CD4-positive, alpha-beta T cell treated with Interleukin-6 for 4 hours (primary cell): ENCODE data around the gene CYP46A1.

ENCODE experiments used
- DNase-seq: peaks from one replicate; pipeline ENCODE4 v3.0.0-alpha.2; 2020; ENCODE audit warnings: mixed read lengths

Gene CYP46A1

DNA sequence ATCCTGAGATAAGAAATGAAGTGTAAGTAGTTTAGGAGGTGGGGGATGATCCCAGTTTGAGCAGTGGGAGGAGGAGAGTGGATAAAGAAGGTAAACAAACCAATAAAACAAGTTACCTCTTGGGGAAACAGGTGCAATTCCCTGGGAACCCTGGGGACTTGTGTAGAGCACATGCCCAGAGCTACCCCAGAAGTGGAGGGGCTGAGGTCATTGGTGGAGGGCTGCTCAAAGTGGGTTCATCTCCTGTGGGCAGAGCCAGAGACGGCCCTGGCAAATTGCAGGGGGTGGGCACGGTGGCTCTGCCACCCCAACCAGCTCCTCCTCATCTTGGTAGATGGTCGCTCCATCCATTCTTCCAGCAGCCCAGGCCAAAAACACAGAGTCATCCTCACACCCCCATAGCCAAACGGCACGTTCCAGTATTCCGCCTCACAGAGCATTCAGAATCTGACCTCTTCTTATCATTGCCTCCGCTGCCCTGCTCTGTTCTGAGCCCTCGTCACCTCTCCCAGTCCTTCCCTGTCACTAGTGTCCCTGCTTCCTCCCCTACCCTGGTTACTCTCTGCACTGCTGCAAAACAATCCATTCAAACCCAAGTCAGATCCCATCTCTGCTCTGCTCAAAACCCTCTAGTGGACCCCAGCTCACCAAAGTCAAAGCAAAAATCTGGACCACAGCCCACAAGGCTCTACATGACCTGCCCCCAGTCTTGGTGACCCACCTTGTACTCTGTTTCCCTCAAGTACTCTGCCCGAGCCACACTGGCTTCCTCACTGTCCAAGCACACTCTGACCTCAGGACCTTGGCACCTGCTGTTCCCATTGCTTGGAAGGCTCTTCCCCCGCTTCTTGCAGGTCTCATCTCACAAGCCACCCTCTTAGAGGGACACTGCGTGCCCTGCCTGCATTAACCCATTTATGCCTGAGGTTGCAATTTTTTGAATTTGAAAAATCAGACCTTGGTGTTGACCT lies 5.5 kb downstream of the CYP46A1 start:
- DNase-seq: no peak

DNA sequence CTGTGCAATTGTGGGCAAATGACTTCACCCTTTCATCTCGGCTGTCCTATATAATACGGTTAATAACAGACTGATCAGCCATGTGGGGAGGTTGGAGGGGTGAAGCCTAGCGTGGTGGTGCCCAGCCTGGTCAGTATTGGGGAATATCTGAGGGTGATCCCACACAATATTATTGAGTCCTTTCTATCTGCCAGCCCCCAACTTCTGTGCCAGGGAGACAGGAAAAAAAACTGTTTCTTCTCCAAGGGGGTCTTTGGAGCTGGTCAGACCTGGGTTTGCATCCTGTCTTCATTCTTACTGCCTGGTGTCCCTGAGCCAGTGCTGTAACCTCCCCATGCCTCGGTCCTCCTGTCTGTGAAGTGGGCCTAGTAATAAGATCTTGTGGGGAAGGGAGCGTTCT lies 6.5 kb downstream of the CYP46A1 start:
- no peak for DNase-seq

DNA sequence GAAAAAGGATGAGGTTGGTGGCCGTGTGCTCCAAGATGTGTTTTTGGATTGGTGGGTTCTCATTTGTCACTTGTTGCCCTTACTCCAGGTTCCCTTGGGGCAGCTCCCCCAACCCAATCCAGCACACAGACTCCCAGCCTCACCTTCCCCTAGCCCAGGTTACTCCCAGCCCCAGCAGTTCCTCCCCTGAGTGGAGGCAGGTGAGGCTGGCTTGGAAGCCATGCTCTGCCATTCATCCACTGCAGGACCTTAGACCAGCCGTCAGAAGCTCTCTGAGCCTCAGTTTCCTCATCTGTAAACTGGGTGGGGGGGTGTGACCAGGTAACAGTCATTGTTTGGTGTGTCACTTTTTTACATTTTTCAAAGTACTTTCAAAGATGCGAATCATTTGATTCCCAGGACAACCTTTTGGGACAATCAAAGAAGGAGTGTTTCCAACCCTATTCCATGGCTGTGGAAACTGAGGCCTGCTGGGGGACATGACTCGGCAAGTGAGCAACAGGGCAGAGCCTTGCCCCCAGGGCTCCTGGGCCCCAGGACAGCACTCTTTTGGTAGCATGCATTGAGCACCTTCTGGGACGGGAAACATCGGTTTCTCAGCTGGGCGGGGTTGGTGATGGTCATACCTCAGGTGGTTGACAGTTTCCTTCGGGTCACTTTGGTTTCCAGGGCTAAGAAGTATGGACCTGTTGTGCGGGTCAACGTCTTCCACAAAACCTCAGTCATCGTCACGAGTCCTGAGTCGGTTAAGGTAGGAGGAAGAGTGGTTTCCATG lies 7.2 kb downstream of the CYP46A1 start:
- no peak for DNase-seq

DNA sequence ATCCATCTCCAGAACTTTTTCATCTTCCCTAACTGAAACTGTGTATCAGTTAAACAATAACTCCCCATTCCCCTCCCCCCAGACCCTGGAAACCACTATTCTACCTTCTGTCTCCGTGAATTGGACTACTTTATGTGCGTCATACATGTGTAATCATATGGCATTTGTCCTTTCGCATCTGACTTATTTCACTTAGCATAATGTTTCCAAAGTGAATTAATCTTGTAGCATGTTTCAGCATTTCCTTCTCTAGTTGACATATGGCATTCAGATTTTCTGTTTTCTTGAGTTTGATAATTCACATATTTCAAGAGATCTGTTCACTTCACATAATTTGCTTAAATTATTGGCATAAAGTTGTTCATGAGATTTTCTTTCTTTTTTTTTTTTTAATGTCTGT lies 9.8 kb downstream of the CYP46A1 start:
- no peak for DNase-seq

DNA sequence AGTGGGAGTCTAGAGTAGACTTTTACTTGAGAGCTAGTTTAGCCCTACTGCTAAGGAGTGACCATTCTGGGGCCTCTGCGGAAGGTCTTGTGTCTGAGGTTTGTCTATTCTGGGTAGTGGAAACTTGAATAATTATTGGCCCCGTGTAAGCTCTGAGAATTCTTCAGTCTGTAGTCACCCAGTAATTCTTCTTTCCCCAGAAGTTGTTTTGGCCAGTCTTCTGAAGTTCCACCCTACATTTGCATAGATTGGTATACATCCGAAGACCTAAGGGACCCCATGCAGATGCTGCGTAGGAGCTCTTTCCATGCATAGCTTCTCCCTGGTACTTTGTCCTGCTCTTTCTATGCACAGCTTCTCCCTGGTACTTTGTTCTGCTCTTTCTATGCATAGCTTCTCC lies 12.8 kb downstream of the CYP46A1 start:
- DNase-seq: no peak

DNA sequence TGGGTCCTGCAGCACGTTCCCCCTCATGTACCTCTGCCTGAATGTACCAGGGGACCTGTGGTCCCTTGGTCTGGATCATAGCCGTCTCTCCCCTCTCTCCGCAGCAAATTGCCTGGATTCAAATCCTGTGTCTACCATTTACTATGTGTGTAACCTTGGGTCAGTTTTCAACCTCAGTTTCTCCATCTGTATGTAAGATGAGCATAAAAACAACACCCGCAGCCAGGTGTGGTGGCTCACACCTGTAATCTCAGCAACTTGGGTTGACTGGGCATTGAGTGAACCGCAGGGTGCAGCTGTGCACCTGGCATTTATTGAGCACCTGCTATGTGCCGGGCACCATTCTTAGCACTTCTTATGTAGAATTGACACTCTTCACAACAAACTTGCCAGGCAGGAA lies 14.1 kb downstream of the CYP46A1 start:
- no peak for DNase-seq

DNA sequence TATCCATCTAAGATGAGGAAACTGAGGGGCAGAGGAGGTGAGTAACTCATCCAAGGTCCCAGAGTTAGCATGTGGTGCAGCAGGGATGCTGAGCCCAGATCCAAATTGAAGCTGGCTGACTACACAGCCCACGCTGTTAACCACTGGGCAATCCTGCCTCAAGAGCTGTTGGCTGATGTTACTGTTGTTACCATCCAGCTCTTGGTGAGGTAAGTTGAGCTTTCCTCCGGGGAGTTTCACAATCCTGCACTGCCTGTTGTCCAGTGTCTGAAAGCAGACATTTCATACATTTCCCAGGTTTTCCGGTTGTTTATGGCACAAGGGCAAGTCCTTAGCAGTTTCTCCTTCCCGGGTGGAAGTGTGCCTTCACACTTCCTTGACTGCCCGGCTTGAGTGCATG lies 14.5 kb downstream of the CYP46A1 start:
- DNase-seq: no peak

DNA sequence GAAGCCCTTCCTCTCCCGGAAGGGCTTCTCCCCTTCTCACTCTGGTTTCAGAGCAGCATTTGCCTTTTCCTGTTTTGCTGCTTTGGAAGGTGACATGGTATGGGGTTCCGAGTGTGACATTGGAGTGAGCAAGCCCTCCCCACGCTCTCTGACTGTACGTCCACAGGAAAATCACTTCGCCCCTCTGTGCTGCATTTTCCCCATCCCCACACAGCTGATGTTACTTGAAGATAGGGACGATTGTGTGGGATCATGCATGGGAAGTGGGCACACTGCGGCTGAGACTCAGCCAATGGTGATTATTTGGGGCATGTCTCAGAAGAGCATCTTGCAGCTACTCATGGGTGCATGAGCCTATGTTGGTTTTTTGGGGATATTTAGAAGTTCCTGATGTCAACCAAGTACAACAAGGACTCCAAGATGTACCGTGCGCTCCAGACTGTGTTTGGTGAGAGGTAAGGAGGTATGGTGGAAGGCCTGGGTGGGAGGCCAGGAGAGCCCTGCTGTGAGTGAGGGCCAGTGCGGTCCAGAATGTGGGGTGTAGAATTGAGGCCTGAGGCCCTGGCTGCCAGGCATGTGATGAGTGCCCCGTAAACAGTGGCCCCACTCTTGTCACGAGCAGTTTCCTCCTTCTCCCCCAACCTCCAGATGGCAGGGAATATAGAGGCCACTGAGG lies 15.1 kb downstream of the CYP46A1 start:
- DNase-seq: no peak

DNA sequence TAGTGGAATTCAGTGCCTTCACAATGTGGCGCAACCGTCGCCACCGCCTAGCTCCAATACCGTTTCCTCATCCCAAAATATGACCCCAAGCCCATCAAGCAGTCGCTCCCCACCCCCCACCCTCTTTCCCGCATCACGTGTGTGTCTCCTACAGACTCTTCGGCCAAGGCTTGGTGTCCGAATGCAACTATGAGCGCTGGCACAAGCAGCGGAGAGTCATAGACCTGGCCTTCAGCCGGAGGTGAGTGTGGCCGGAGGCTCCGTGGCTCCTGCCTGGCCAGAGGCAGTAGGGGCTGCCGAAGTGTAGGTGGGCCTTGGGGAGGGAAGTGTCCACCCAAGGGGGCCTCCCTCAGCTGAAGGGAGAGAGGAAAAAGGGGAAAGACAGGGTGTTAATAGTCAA lies 15.8 kb downstream of the CYP46A1 start:
- DNase-seq: no peak

DNA sequence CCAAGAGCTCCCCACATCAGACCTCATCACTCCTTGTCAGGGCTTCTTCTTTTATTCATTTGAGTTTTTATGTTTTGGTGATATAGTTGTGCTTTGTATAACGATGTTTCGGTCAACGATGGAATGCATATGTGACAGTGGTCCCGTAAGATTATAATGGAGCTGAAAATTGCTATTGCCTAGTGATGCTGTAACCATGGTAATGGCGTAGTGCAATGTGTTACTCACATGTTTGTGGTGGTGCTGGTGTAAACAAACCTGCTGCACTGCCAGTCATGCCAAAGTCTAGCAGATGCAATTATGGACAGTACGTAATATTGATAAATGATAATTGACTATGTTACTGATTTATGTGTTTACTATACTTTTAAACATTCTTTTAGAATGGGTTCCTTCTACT lies 16.3 kb downstream of the CYP46A1 start:
- no peak for DNase-seq

DNA sequence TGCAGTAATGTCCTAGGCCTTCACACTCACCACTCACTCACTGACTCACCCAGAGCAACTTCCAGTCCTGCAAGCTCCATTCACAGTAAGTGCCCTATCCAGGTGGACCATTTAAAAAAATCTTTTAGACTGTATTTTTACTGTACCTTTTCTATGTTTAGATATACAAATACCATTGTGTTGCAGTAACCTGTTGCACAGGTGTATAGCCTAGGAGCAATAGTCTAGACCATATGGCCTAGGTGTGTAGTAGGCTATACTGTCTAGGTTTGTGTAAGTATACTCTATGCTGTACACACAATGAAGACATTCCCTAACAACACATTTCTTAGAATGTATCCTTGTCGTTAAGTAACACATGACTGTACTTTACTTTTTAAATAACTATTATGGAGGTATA lies 17.2 kb downstream of the CYP46A1 start:
- DNase-seq: no peak

DNA sequence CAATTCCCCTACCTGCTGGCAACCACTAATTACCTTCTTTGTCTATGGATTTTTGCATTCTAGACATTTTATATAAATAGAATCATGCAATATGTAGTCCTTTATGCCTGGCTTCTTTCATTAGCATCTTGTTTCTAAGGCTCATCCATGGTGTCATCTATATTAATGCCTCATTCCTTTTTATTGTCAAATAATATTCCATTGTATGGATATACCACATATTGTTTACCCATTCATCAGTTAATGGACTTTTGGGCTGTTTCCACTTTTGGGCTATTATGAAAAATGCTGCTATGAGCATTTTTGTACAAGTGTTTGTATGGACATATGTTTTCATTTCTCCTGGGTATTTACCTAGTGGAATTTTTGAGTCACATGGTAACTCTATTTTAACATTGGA lies 18.0 kb downstream of the CYP46A1 start:
- no peak for DNase-seq

DNA sequence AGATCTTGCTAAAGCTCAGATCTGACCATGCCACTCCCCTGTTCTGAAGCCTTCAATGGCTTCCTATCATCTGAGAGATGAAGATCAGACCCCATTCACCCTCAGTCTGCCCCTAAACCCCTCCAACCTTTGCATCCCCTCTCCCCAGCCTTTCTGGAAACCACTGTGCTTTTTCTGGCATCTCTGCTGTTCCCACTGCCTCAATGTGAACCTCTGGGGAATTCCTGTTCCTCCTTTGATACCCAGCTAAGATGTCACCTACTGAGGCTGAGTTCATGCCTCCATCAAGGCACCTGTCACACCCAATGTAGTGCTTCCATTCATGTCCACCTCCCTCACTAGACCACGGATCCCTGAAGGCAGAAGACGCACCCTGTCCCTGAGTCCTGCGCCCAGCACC lies 19.3 kb downstream of the CYP46A1 start:
- no peak for DNase-seq

DNA sequence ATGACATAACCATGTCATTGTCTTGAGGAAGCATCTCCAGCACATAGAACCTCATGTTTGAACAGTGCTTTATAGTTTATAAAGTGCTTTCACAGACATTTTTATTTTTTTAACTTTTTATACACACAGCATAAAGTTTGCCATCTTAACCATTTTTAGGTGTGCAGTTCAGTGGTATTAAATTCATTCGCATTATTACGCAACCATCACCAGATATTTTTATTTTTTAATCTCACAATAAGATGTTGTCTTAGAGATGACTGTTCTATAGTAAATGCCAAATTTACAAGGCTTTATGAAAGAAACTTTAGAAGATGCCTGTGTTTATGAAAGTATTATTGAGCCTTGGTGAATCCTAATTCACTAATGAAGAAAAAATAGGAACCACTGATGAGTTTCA lies 19.9 kb downstream of the CYP46A1 start:
- DNase-seq: no peak

DNA sequence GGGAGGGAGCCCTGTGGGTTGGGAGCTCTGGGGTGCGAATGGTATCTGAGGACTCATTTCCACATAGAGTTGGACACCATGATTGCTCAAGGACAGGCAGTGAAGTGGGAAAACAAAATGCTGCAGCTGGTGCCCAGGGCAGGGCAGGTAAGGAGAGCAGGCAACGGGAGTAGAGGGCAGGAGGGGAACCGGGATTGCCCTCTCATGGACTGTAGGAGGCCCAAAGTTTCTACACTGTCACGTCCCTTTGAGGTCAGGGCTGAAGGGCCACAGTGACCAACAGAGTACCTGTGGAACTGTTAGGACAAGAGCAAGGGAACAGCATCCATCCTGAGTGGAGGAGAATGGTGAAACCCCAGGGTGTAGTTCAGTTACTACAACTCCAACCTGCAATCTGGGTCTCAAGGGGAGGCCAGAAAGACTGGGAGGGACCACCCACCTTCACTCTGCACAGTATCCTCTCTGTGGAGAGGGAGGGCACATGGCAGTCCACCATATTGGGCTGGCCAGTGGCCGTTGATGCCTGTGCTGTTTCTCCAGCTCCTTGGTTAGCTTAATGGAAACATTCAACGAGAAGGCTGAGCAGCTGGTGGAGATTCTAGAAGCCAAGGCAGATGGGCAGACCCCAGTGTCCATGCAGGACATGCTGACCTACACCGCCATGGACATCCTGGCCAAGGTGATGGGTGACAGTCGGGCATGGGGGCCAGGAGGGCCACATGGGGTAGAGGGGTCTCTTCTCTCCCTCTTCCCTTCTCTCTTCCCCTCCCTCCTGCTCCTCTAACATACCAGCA lies 22.2 kb downstream of the CYP46A1 start:
- DNase-seq: no peak

DNA sequence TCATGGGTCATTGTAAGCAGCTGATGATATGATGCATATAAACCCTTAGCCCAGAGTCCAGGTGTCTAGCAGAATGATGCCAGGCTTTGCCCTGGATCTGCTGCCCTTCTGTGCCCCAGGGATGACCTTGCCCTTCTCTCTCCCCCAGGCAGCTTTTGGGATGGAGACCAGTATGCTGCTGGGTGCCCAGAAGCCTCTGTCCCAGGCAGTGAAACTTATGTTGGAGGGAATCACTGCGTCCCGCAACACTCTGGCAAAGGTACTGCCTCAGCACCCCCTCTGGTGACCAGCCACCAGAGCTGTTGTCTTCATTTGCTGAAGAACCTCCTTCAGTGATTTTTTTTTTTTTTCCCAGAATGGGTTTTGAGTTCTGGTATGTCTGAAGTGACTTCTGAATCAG lies 23.3 kb downstream of the CYP46A1 start:
- no peak for DNase-seq

DNA sequence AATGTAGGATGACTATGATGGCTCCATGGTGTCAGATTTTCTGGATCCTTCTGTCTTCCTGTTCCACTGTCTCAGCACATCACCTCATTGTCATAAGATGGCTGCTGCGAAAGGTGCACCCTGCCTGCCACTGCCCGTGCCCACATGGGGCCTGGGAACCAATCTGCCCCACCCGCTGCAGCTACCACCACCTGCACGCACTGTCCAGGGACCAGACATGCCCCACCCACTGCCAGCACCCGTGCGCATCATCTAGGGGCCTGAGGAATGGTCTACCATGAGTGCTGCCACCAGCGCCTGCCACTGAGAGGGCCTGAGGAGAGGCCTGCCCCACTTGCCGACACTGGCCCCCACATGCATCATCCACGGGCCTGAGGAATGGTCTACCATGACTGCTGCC lies 23.8 kb downstream of the CYP46A1 start:
- no peak for DNase-seq

DNA sequence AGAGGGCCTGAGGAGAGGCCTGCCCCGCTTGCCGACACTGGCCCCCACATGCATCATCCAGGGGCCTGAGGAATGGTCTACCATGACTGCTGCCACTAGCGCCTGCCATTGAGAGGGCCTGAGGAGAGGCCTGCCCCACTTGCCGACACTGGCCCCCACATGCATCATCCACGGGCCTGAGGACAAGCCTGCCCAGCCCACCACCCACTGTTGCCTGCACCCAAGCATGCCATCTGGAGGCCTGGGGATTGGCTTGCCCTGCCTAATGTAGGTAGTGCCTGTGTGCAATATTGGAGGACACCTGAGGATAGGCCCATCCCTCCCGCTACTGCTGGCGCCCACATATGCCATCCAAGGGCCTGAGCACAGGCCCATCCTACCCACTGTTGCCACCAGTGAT lies 24.4 kb downstream of the CYP46A1 start:
- no peak for DNase-seq

DNA sequence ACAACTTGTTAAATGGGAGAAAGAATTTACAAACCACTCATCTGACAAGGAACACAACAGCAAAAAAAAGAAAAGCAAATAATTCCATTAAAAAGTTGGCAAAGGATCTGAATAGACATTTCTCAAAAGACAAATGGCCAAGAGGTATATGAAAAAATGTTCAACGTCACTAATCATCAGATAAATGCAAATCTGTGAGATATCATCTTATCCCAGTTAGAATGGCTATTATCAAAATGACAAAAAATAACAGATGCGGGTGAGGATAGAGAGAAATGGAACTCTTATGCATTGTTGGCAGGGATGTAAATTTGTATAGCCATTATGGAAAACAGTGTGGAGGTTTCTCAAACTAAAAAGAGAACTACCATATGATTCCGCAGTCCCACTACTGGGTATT lies 29.9 kb downstream of the CYP46A1 start:
- no peak for DNase-seq

DNA sequence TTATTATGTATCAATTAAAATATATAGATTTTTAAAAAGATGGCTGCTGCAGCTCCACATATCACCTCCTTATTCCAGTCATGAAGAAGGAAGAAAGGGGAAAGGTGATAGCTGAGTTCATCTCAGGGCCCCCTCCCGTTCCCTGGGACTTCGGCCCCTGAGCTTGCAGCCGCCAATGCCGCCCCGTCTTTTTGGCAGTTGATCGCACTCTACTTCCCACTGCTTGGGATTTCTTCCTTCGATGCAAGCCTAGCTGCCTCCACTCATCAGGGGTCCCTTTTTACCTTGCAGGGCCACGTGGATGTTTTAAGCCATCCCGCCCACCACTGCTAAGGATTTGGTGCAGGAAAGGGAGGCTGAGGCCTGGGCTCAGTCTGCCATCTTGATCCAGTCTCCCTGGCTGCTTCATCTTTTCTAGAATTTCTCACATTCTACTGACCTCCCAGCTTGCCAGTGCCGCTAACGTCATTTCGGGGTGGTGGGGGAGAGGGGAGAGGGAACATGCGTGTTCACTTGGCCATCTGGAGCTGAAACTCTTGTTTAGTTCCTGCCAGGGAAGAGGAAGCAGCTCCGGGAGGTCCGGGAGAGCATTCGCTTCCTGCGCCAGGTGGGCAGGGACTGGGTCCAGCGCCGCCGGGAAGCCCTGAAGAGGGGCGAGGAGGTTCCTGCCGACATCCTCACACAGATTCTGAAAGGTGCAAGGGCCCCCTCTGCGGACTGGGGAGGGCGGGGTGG lies 31.3 kb downstream of the CYP46A1 start:
- no peak for DNase-seq

DNA sequence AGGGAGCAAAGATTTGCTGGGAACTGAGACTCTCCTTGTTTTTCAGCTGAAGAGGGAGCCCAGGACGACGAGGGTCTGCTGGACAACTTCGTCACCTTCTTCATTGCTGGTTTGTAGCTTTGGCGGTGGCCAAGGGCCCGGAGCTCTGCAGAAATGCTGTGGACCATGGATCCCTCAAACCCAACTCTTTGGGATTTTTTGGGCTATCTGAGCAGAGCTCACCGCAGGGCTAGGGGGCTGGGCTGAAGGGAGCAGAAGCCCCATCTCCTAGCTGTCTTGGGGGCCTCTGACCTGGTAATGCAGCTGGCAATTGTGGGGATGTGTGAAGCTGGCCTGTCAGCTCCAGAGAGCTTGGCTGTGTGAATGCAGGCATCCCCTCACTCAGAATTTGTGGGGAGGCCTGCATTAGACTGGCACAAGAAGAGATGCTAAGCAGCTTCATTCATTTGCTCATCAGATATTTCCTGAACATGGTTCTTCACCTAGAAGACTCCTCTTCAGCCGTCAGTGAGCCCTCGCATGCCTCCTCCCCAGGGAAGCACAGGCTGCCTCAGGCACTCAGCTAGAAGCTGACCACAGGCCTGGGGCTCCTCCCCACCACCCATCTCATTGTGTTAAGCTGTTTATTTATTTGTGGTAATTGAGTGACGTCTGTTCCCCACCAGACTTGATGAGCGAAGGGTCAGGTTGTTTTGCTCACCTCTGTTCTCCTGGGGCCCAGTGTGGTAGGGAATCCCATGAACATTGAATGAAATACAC lies 32.2 kb downstream of the CYP46A1 start:
- no peak for DNase-seq
